Endothelial cell of umbilical vein (primary cell): ENCODE measurements around the gene KASH5. TPM values are rescaled to one million over a fixed set of nuclear protein-coding genes. Genes with fewer than 3 reads are reported as not detected.

Source experiments
- BruUV-seq: library from RNA; stranded (reverse); fragments of 400-500 nt; replicated peaks from 2 replicates; lab custom pipeline; 2021; lab: Mats Ljungman, UMichigan
- CTCF ChIA-PET: fragments of 300-600, 350-600 bp; sonication (Branson Sonifier 250); formaldehyde crosslinking; loops from one replicate; lab custom pipeline; 2021; ENCODE audit warnings: antibody characterized with exemption, inconsistent platforms; lab: Charles Lee
- POLR2A ChIA-PET: fragments of 300-600, 350-600 bp; sonication (Branson Sonifier 250); formaldehyde crosslinking; loops from one replicate; lab custom pipeline; 2021; ENCODE audit warnings: antibody characterized with exemption, inconsistent platforms; lab: Charles Lee
- DNase-seq: peaks from one replicate; pipeline ENCODE4 v3.0.0-alpha.2; 2011; ENCODE audit warnings: low read depth, low spot score
- FAIRE-seq: peaks from 2 replicates; lab custom pipeline; 2011; peaks lifted over from hg19 to GRCh38; lab: Jason Lieb, UNC
- H2AFZ ChIP-seq: 2 replicates; pipeline ENCODE4 v1.6.0; 2012; ENCODE audit warnings: low read depth, low read length, control low read depth, inconsistent platforms
- H3K27ac ChIP-seq: 2 replicates; pipeline ENCODE4 v1.5.1; 2011; ENCODE audit warnings: low read depth, mild to moderate bottlenecking, control low read depth, low read length, moderate library complexity; ENCODE audit not compliant: insufficient read depth
- H3K27me3 ChIP-seq, 2 experiments: 2 replicates each; pipeline versions ENCODE4 v1.6.0 to v1.6.1; 2011; ENCODE audit warnings: low read length in 2 of 2, mixed read lengths in 1 of 2; ENCODE audit not compliant: control insufficient read depth in 2 of 2, insufficient read depth in 2 of 2
- H3K36me3 ChIP-seq, 2 experiments: 2 replicates in 1 of 2; 3 replicates in 1 of 2; pipeline ENCODE4 v1.5.1; 2011; ENCODE audit warnings: low read length in 2 of 2, mild to moderate bottlenecking in 1 of 2, moderate library complexity in 1 of 2; ENCODE audit not compliant: control insufficient read depth in 2 of 2, insufficient read depth in 2 of 2; ENCODE audit errors: extremely low read depth in 1 of 2
- H3K4me1 ChIP-seq: 3 replicates; pipeline ENCODE4 v1.5.1; 2011; ENCODE audit warnings: mild to moderate bottlenecking, low read length; ENCODE audit not compliant: control insufficient read depth, insufficient read depth; ENCODE audit errors: extremely low read depth
- H3K4me2 ChIP-seq: 2 replicates; pipeline ENCODE4 v1.6.1; 2011; ENCODE audit warnings: low read length, control low read depth, mixed read lengths; ENCODE audit not compliant: insufficient read depth
- H3K4me3 ChIP-seq, 3 experiments: fragments of 200-600 bp in 1 of 3; sonication (generic), shearing (Covaris generic) in 1 of 3; replicated peaks in 1 of 3; 2 replicates each; pipeline ENCODE4 v1.5.1; 2011 to 2016; ENCODE audit warnings: control low read depth in 3 of 3, low read length in 3 of 3, mild to moderate bottlenecking in 2 of 3, inconsistent platforms in 1 of 3, low read depth in 1 of 3, moderate library complexity in 1 of 3; ENCODE audit not compliant: insufficient read depth in 1 of 3
- H3K79me2 ChIP-seq: 2 replicates; pipeline ENCODE4 v1.6.0; 2012; ENCODE audit warnings: low read length, inconsistent platforms; ENCODE audit not compliant: control insufficient read depth, insufficient read depth
- H3K9ac ChIP-seq: replicated peaks from 2 replicates; pipeline ENCODE3; 2011; ENCODE audit warnings: low read length, control low read depth; ENCODE audit not compliant: insufficient read depth; ENCODE audit errors: extremely low read depth
- H3K9me1 ChIP-seq: replicated peaks from 3 replicates; pipeline ENCODE4 v1.6.0; 2011; ENCODE audit warnings: mild to moderate bottlenecking, low read length; ENCODE audit not compliant: control insufficient read depth, insufficient read depth; ENCODE audit errors: extremely low read depth
- H3K9me3 ChIP-seq: replicated peaks from 2 replicates; pipeline ENCODE4 v1.5.1; 2012; ENCODE audit warnings: low read length, inconsistent platforms; ENCODE audit not compliant: control insufficient read depth, insufficient read depth
- H4K20me1 ChIP-seq: replicated peaks from 2 replicates; pipeline ENCODE3; 2011; ENCODE audit warnings: mild to moderate bottlenecking, low read length; ENCODE audit not compliant: control insufficient read depth, insufficient read depth; ENCODE audit errors: extremely low read depth
- EZH2 ChIP-seq: IDR thresholded peaks from 2 replicates; pipeline ENCODE4 v1.6.1; 2012; ENCODE audit warnings: borderline replicate concordance, low read depth, mild to moderate bottlenecking, moderate library complexity, low read length, inconsistent platforms; ENCODE audit not compliant: severe bottlenecking
- FOS ChIP-seq: IDR thresholded peaks from 2 replicates; pipeline ENCODE4 v1.6.1; 2011; ENCODE audit warnings: mild to moderate bottlenecking, low read length, moderate library complexity, borderline replicate concordance; ENCODE audit not compliant: insufficient read depth
- GATA2 ChIP-seq: IDR thresholded peaks from 2 replicates; pipeline ENCODE4 v1.7.0; 2011; ENCODE audit warnings: low read depth, mild to moderate bottlenecking, moderate library complexity, mixed read lengths, low read length; ENCODE audit not compliant: insufficient read length, insufficient read depth
- JUN ChIP-seq: IDR thresholded peaks from 2 replicates; pipeline ENCODE4 v1.6.1; 2011; ENCODE audit warnings: borderline replicate concordance, low read depth; ENCODE audit not compliant: insufficient read length, insufficient read depth
- MYC ChIP-seq: IDR thresholded peaks from one replicate; pipeline ENCODE4 v1.6.1; 2011; ENCODE audit warnings: mild to moderate bottlenecking, low read depth, low read length
- POLR2A ChIP-seq: IDR thresholded peaks from 2 replicates; pipeline ENCODE4 v1.6.1; 2012; ENCODE audit warnings: low read depth, mild to moderate bottlenecking, control low read depth, low read length
- POLR2AphosphoS5 ChIP-seq: IDR thresholded peaks from 2 replicates; pipeline ENCODE4 v1.6.1; 2012; ENCODE audit warnings: low read depth, mild to moderate bottlenecking, control low read depth, low read length, moderate library complexity; ENCODE audit not compliant: insufficient read depth
- dilution Hi-C: fragments of 300-500 bp; cut with MboI; formaldehyde crosslinking; loops from one replicate; pipeline ENCODE4 v1.15.0; 2019; ENCODE audit warnings: low sequenced_read_pairs; ENCODE audit not compliant: extremely low pct_ligation_motif_present
- intact Hi-C: fragments of 100-400 bp; cut with micrococcal nuclease; formaldehyde crosslinking; loops from one replicate; pipeline ENCODE4 v1.10.0; 2022
- polyA plus RNA-seq, 4 experiments: library from polyadenylated mRNA; depleted of rRNA in 3 of 4; stranded (reverse) in 3 of 4; unstranded in 1 of 4; fragments of >200 nt; gene quantifications; 2 replicates each; pipeline versions ENCODE4 v1.2.1 to v1.2.3, GENCODE V29; 2011 to 2012; ENCODE audit warnings: missing spikeins in 1 of 4
- total RNA-seq: library from RNA; stranded (reverse); gene quantifications from 2 replicates; pipeline ENCODE4 v1.2.3, GENCODE V29; 2021
- TF ChIP-seq, protein P1 (sequence below), 2 donors: IDR thresholded peaks; 1 replicate in 1 of 2; 2 replicates in 1 of 2; pipeline ENCODE4 v1.5.1; 2011; ENCODE audit warnings: low read length in 2 of 2, mild to moderate bottlenecking in 2 of 2, moderate library complexity in 2 of 2, control low read depth in 1 of 2, inconsistent platforms in 1 of 2, low read depth in 1 of 2; ENCODE audit not compliant: insufficient read depth in 1 of 2; ENCODE audit errors: extremely low read depth in 1 of 2
- TF ChIP-seq, protein P2 (sequence below): IDR thresholded peaks from 2 replicates; pipeline ENCODE4 v1.6.1; 2011; ENCODE audit not compliant: insufficient read depth, insufficient read length

The KASH5 gene
- total and polyA plus RNA-seq, 2 donors (not counting 3 experiments of a cell fraction or from before 2014, with no cell fraction given), result 0.03 TPM; not detected in 1

DNA sequence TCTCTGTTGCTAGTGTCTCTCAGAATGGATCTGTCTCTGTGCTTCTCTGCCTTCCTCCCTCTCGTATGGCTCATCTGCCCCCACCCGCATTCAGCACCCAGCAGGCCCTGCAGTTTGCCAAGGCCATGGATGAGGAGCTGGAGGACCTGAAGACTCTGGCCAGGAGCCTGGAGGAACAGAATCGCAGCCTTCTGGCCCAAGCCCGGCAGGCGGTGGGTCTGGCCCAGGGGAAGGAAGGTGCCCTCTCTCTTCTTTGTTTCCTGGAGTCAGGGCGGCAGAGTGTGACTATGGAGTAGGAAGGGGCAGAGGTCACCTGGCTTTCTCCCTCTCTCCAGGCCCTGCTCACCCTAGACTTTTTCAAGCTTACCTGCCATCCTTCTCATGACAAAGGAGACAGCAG lies 10.9 kb downstream of the KASH5 start:
- Histone ChIP-seq H3K9me3 (no peaks in the 10 kb centered on the region), H3K9ac (no peak overlapping the region), H4K20me1 (no peaks in the 10 kb centered on the region), H3K9me1 (no peaks in the 10 kb centered on the region), H3K27me3 (no peaks in the 10 kb centered on the region), H3K4me1 (no peaks in the 10 kb centered on the region), H3K4me2 (no peak overlapping the region), H3K27ac (no peak overlapping the region), H3K4me3 (no peak overlapping the region), H3K79me2 (no peaks in the 10 kb centered on the region), H3K36me3 (no peaks in the 10 kb centered on the region), H2AFZ (no peak overlapping the region)
- FAIRE-seq (no peak), DNase-seq (no peak)
- CTCF ChIA-PET, result no interaction called here
- intact Hi-C loops (no loop called here), dilution Hi-C loops (no loop called here)
- no TSS peak for BruUV-seq
- TF ChIP-seq JUN, result no peak
- TF ChIP-seq, protein P1, sequence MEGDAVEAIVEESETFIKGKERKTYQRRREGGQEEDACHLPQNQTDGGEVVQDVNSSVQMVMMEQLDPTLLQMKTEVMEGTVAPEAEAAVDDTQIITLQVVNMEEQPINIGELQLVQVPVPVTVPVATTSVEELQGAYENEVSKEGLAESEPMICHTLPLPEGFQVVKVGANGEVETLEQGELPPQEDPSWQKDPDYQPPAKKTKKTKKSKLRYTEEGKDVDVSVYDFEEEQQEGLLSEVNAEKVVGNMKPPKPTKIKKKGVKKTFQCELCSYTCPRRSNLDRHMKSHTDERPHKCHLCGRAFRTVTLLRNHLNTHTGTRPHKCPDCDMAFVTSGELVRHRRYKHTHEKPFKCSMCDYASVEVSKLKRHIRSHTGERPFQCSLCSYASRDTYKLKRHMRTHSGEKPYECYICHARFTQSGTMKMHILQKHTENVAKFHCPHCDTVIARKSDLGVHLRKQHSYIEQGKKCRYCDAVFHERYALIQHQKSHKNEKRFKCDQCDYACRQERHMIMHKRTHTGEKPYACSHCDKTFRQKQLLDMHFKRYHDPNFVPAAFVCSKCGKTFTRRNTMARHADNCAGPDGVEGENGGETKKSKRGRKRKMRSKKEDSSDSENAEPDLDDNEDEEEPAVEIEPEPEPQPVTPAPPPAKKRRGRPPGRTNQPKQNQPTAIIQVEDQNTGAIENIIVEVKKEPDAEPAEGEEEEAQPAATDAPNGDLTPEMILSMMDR (IDR thresholded peaks at IDR 0.05; ENCODE audit: extremely low read depth in 1 of 2, insufficient read depth in 1 of 2, low read depth in 1 of 2, low read length in 2 of 2), result no peak
- TF ChIP-seq, protein P2, sequence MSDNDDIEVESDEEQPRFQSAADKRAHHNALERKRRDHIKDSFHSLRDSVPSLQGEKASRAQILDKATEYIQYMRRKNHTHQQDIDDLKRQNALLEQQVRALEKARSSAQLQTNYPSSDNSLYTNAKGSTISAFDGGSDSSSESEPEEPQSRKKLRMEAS, result no peak
- no peak for TF ChIP-seq EZH2
- TF ChIP-seq POLR2A, result no peak
- TF ChIP-seq MYC, result no peak
- no peak for TF ChIP-seq GATA2
- no peak for TF ChIP-seq FOS
- no peak for TF ChIP-seq POLR2AphosphoS5
- POLR2A ChIA-PET, result no interaction called here
